A673 (cell line): ENCODE data around the gene VARS1.
A peak's percentile ranks its signal among the peaks of the same experiment; 100 is the strongest.

Experiments
- EZH2 ChIP-seq: fragments of 200-600 bp; sonication (generic); IDR thresholded peaks from 2 replicates; pipeline ENCODE4 v1.6.1; 2017; ENCODE audit warnings: borderline replicate concordance, low read depth, mild to moderate bottlenecking, mixed read lengths, antibody characterized with exemption, low read length; ENCODE audit not compliant: poor library complexity, severe bottlenecking
- TF ChIP-seq, protein P1 (sequence below): fragments of 300-800, 200-600 bp; sonication (generic); conservative IDR thresholded peaks from 2 replicates; pipeline ENCODE4 v1.5.1; 2017; ENCODE audit warnings: low read depth, mild to moderate bottlenecking, antibody characterized with exemption, low read length, moderate library complexity, mixed read lengths

DNA sequence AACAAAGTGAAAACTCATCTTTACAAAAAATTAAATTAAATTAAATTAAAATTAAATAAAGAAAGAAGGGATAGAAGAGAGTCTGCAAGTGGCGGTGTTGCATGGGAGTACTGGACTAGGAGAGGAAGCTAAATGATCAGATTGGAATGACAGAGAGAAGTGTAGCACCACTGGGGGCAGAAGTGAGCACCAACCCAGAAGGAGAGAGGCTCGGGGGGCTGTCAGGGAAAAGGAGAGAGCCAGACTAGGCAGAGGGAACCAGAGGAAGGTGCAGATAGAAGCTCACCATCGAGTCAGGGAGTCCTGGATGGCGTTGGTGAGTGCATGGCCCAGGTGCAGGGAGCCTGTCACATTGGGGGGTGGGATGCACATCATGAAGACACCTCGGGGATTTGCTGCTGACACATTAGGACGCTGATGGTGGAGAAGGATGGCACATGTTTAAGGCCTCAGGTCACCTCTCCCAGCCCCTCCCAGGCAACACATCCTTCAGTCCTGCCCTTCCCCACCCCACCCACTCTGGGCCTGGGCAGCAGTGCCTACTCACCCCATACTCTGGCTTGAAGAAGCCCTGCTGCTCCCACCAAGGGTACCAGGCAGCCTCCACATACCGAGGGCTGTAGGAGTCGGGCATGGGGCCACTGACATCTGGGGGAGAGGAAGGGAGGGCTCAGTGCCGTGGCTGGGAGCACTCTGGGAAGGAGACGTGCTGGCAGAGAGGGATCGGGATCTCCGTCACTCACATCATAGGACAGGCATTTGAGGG is 4.0 kb downstream of the VARS1 start:
- TF ChIP-seq EZH2 = no peak
- TF ChIP-seq, protein P1, sequence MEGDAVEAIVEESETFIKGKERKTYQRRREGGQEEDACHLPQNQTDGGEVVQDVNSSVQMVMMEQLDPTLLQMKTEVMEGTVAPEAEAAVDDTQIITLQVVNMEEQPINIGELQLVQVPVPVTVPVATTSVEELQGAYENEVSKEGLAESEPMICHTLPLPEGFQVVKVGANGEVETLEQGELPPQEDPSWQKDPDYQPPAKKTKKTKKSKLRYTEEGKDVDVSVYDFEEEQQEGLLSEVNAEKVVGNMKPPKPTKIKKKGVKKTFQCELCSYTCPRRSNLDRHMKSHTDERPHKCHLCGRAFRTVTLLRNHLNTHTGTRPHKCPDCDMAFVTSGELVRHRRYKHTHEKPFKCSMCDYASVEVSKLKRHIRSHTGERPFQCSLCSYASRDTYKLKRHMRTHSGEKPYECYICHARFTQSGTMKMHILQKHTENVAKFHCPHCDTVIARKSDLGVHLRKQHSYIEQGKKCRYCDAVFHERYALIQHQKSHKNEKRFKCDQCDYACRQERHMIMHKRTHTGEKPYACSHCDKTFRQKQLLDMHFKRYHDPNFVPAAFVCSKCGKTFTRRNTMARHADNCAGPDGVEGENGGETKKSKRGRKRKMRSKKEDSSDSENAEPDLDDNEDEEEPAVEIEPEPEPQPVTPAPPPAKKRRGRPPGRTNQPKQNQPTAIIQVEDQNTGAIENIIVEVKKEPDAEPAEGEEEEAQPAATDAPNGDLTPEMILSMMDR = peak; percentile 77
